ENCODE data around the gene SYNDIG1. TPM values are rescaled to one million over a fixed set of nuclear protein-coding genes. Genes with fewer than 3 reads are reported as not detected.

SYNDIG1 gene
- total RNA-seq, 1 donor from 2014 or later, result 0.19 TPM

- Mint-ChIP-seq H3K27me3 (no peaks in the 10 kb centered on the region), H3K36me3 (ENCODE audit: insufficient read depth) (no peaks in the 10 kb centered on the region), H3K4me1 (ENCODE audit: low read depth) (no peaks in the 10 kb centered on the region), H3K4me3 (ENCODE audit: low read depth) (no peak overlapping the region), H3K9me3 (ENCODE audit: low read depth) (peaks cover 8% of the 10 kb centered on the region), H3K27ac (no peak overlapping the region)
- no peak for TF ChIP-seq CTCF (IDR thresholded peaks at IDR 0.05; ENCODE audit: unreplicated experiment)
- DNase-seq (ENCODE audit: low spot score, unreplicated experiment), result no peak
Observed at GRCh38 chr20:24604966-24605665, 135.7 kb downstream of the SYNDIG1 start.

GRCh38 chr20:24605937-24606455 is 136.6 kb downstream of the SYNDIG1 start:
- Mint-ChIP-seq H3K4me3 (ENCODE audit: low read depth) (no peak overlapping the region), H3K27ac (no peak overlapping the region), H3K9me3 (ENCODE audit: low read depth) (peaks cover 2% of the 10 kb centered on the region), H3K36me3 (ENCODE audit: insufficient read depth) (no peaks in the 10 kb centered on the region), H3K27me3 (peaks cover 1% of the 10 kb centered on the region), H3K4me1 (ENCODE audit: low read depth) (no peaks in the 10 kb centered on the region)
- no peak for DNase-seq (ENCODE audit: low spot score, unreplicated experiment)
- TF ChIP-seq CTCF (IDR thresholded peaks at IDR 0.05; ENCODE audit: unreplicated experiment), result no peak

GRCh38 chr20:24607402-24607801 is 138.0 kb downstream of the SYNDIG1 start:
- Mint-ChIP-seq H3K27ac (no peak overlapping the region), H3K4me1 (ENCODE audit: low read depth) (no peaks in the 10 kb centered on the region), H3K9me3 (ENCODE audit: low read depth) (no peaks in the 10 kb centered on the region), H3K4me3 (ENCODE audit: low read depth) (no peak overlapping the region), H3K27me3 (peaks cover 5% of the 10 kb centered on the region), H3K36me3 (ENCODE audit: insufficient read depth) (no peaks in the 10 kb centered on the region)
- TF ChIP-seq CTCF (IDR thresholded peaks at IDR 0.05; ENCODE audit: unreplicated experiment), result no peak
- DNase-seq (ENCODE audit: low spot score, unreplicated experiment), result no peak

- no peak overlapping the region for H3K4me3 Mint-ChIP-seq (ENCODE audit: low read depth)
- TF ChIP-seq CTCF (IDR thresholded peaks at IDR 0.05; ENCODE audit: unreplicated experiment), result no peak
- DNase-seq (ENCODE audit: low spot score, unreplicated experiment), result no peak
- H3K27ac Mint-ChIP-seq, result no peak overlapping the region
- peaks cover 12% of the 10 kb centered on the region for H3K27me3 Mint-ChIP-seq
- H3K9me3 Mint-ChIP-seq (ENCODE audit: low read depth), result no peaks in the 10 kb centered on the region
- H3K36me3 Mint-ChIP-seq (ENCODE audit: insufficient read depth), result no peaks in the 10 kb centered on the region
- H3K4me1 Mint-ChIP-seq (ENCODE audit: low read depth), result no peaks in the 10 kb centered on the region
Observed at GRCh38 chr20:24608926-24609667, 139.7 kb downstream of the SYNDIG1 start.

DNA sequence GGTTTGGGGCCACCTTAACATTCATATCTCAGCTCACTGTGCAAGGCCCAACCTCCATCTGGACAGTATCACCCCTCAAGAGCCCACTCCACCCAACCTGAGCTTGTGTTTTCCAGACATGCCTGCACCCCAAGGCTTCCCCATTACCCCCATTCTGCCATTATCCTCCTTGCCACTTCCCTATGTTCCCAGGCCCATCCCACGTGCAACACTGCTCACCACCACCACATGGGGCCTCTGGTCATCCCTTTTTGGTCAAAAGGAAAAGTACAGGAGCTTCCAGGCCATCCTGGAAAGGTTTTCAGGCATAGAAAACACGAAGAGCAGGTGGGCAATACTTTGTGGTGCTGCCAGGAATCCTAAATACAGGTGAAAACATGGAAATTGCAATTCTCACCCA is 140.3 kb downstream of the SYNDIG1 start:
- no peak for DNase-seq (ENCODE audit: low spot score, unreplicated experiment)
- Mint-ChIP-seq H3K9me3 (ENCODE audit: low read depth) (no peaks in the 10 kb centered on the region), H3K4me1 (ENCODE audit: low read depth) (no peaks in the 10 kb centered on the region), H3K4me3 (ENCODE audit: low read depth) (no peak overlapping the region), H3K27me3 (peaks cover 12% of the 10 kb centered on the region), H3K27ac (no peak overlapping the region), H3K36me3 (ENCODE audit: insufficient read depth) (no peaks in the 10 kb centered on the region)
- no peak for TF ChIP-seq CTCF (IDR thresholded peaks at IDR 0.05; ENCODE audit: unreplicated experiment)

All from progenitor cell of endocrine pancreas (in vitro differentiated cells).